OCI-LY7 (cell line): Measurements from ENCODE around the gene ZC3H8. TPM values are rescaled to one million over a fixed set of nuclear protein-coding genes. Genes with fewer than 3 reads are reported as not detected.

Experiments used
- BruUV-seq: library from RNA; stranded (reverse); fragments of 400-500 nt; replicated peaks from 2 replicates; lab custom pipeline; 2021; lab: Mats Ljungman, UMichigan
- CTCF ChIA-PET: fragments of 300-600 bp; sonication (Branson Sonifier 250); formaldehyde crosslinking; loops from one replicate; lab custom pipeline; 2022; ENCODE audit warnings: antibody characterized with exemption; ENCODE audit not compliant: unreplicated experiment; lab: Charles Lee
- POLR2A ChIA-PET: fragments of 300-600 bp; sonication (Branson Sonifier 250); formaldehyde crosslinking; loops from one replicate; lab custom pipeline; 2022; ENCODE audit warnings: antibody characterized with exemption; lab: Charles Lee
- DNase-seq: peaks from one replicate; pipeline ENCODE4 v3.0.0-alpha.2; 2015; ENCODE audit warnings: low spot score
- H2AFZ ChIP-seq: fragments of 200-600 bp; sonication (generic), shearing (Covaris generic); 2 replicates; pipeline ENCODE4 v1.6.1; 2014; ENCODE audit warnings: mild to moderate bottlenecking, antibody characterized with exemption, low read length, moderate library complexity
- H3K27ac ChIP-seq: fragments of 200-600 bp; sonication (generic); 2 replicates; pipeline ENCODE4 v1.5.1; 2014; ENCODE audit warnings: mixed run types, low read depth, mild to moderate bottlenecking, moderate library complexity, low read length, inconsistent platforms; ENCODE audit not compliant: poor library complexity, severe bottlenecking
- H3K36me3 ChIP-seq: fragments of 200-600 bp; sonication (generic); 2 replicates; pipeline ENCODE4 v1.6.1; 2014; ENCODE audit warnings: mild to moderate bottlenecking, antibody characterized with exemption, low read length, moderate library complexity, mixed read lengths; ENCODE audit not compliant: insufficient read depth
- H3K4me1 ChIP-seq: fragments of 200-600 bp; sonication (generic); 2 replicates; pipeline ENCODE4 v1.5.1; 2014; ENCODE audit warnings: mild to moderate bottlenecking, low read length; ENCODE audit not compliant: insufficient read depth, poor library complexity, severe bottlenecking
- H3K4me2 ChIP-seq: fragments of 200-600 bp; sonication (generic); 2 replicates; pipeline ENCODE4 v1.6.1; 2014; ENCODE audit warnings: mild to moderate bottlenecking, low read length
- H3K4me3 ChIP-seq: fragments of 200-600 bp; sonication (generic); 2 replicates; pipeline ENCODE4 v1.5.1; 2014; ENCODE audit warnings: mild to moderate bottlenecking, low read depth, low read length; ENCODE audit not compliant: poor library complexity, severe bottlenecking
- H3K79me2 ChIP-seq: fragments of 200-600 bp; sonication (generic); 2 replicates; pipeline ENCODE4 v1.6.1; 2016; ENCODE audit warnings: low read depth, mild to moderate bottlenecking, low read length, moderate library complexity, mixed read lengths; ENCODE audit not compliant: insufficient read depth
- H3K9me2 ChIP-seq: fragments of 200-600 bp; sonication (generic); 2 replicates; pipeline ENCODE4 v1.6.1; 2016; ENCODE audit warnings: mild to moderate bottlenecking, low read length, mixed read lengths; ENCODE audit not compliant: insufficient read depth
- H3K9me3 ChIP-seq: fragments of 200-600 bp; sonication (generic); 2 replicates; pipeline ENCODE4 v1.6.1; 2014; ENCODE audit warnings: mild to moderate bottlenecking, mixed run types, low read length, mixed read lengths
- H4K20me1 ChIP-seq: fragments of 200-600 bp; sonication (generic); 2 replicates; pipeline ENCODE4 v1.6.1; 2014; ENCODE audit warnings: mild to moderate bottlenecking, antibody characterized with exemption, low read length, moderate library complexity, mixed read lengths; ENCODE audit not compliant: insufficient read depth
- EZH2phosphoT487 ChIP-seq: fragments of 200-600 bp; sonication (generic); IDR thresholded peaks from 2 replicates; pipeline ENCODE4 v1.6.1; 2018; ENCODE audit warnings: low read depth, borderline replicate concordance, mild to moderate bottlenecking, mixed run types, antibody characterized with exemption, low read length, moderate library complexity, mixed read lengths
- intact Hi-C: fragments of 100-400 bp; cut with micrococcal nuclease; formaldehyde crosslinking; loops from one replicate; pipeline ENCODE4 v1.10.0; 2022; ENCODE audit not compliant: unreplicated experiment
- total RNA-seq, 2 experiments: library from RNA; depleted of rRNA in 1 of 2; stranded (reverse); fragments of >200 nt in 1 of 2; shearing (Covaris generic) in 1 of 2; gene quantifications; 2 replicates each; pipeline ENCODE4 v1.2.3, GENCODE V29; 2014 to 2022
- TF ChIP-seq, protein P1 (sequence below): fragments of 200-600 bp; sonication (generic); conservative IDR thresholded peaks from 2 replicates; pipeline ENCODE4 v1.5.1; 2014; ENCODE audit warnings: mild to moderate bottlenecking, antibody characterized with exemption, low read length, moderate library complexity, mixed read lengths

ZC3H8 gene
- total RNA-seq, 2 experiments from 2014 or later: 15.0 to 23.8 TPM

DNA sequence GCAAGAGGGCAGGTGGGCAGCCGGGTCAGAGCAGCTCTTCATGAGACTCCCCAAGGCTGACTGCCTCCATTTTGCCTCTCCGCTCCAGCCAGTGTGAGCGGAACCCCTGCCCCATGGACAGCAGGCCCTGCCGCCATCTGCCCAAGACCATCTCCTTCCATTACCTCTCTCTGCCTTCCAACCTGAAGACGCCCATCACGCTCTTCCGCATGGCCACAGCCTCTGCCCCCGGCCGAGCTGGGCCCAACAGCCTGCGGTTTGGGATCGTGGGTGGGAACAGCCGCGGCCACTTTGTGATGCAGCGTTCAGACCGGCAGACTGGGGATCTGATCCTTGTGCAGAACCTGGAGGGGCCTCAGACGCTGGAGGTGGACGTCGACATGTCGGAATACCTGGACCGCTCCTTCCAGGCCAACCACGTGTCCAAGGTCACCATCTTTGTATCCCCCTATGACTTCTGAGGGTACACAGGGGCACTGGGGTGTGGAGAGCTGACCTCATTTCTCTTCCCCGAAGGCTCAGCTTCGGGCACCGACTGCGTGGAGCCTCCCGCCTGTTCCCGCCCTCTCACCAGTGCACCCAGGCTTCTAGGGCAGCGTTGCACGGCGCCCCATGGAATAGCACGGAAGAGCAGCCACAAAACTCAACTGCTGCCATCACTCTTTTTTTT, 67.7 kb downstream of the ZC3H8 start:
- no peak for DNase-seq
- H3K4me3 ChIP-seq: no peak overlapping the region
- BruUV-seq: no TSS peak
- H3K27ac ChIP-seq: no peak overlapping the region
- H4K20me1 ChIP-seq: no peaks in the 10 kb centered on the region
- no peak for TF ChIP-seq EZH2phosphoT487
- TF ChIP-seq, protein P1, sequence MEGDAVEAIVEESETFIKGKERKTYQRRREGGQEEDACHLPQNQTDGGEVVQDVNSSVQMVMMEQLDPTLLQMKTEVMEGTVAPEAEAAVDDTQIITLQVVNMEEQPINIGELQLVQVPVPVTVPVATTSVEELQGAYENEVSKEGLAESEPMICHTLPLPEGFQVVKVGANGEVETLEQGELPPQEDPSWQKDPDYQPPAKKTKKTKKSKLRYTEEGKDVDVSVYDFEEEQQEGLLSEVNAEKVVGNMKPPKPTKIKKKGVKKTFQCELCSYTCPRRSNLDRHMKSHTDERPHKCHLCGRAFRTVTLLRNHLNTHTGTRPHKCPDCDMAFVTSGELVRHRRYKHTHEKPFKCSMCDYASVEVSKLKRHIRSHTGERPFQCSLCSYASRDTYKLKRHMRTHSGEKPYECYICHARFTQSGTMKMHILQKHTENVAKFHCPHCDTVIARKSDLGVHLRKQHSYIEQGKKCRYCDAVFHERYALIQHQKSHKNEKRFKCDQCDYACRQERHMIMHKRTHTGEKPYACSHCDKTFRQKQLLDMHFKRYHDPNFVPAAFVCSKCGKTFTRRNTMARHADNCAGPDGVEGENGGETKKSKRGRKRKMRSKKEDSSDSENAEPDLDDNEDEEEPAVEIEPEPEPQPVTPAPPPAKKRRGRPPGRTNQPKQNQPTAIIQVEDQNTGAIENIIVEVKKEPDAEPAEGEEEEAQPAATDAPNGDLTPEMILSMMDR: no peak
- H3K9me3 ChIP-seq: no peaks in the 10 kb centered on the region
- intact Hi-C loops: no loop called here
- POLR2A ChIA-PET: no interaction called here
- CTCF ChIA-PET: no interaction called here
- no peak overlapping the region for H3K4me2 ChIP-seq
- no peaks in the 10 kb centered on the region for H3K9me2 ChIP-seq
- no peaks in the 10 kb centered on the region for H3K36me3 ChIP-seq
- peaks cover 11% of the 10 kb centered on the region for H3K4me1 ChIP-seq
- no peaks in the 10 kb centered on the region for H3K79me2 ChIP-seq
- peak overlapping the region; percentile 85 for H2AFZ ChIP-seq

GRCh38 chr2:112185131-112185530, 69.7 kb downstream of the ZC3H8 start:
- Histone ChIP-seq H3K4me3 (no peak overlapping the region), H2AFZ (no peak overlapping the region), H3K4me1 (peaks cover 11% of the 10 kb centered on the region), H4K20me1 (no peaks in the 10 kb centered on the region), H3K9me2 (no peaks in the 10 kb centered on the region), H3K9me3 (no peaks in the 10 kb centered on the region), H3K36me3 (no peaks in the 10 kb centered on the region), H3K79me2 (no peaks in the 10 kb centered on the region), H3K27ac (no peak overlapping the region), H3K4me2 (no peak overlapping the region)
- no TSS peak for BruUV-seq
- intact Hi-C loops: no loop called here
- TF ChIP-seq, protein P1: no peak
- DNase-seq: no peak
- ChIA-PET POLR2A (no interaction called here), CTCF (no interaction called here)

- H2AFZ ChIP-seq: no peak overlapping the region
- H3K4me2 ChIP-seq: no peak overlapping the region
- H3K9me2 ChIP-seq: no peaks in the 10 kb centered on the region
- H4K20me1 ChIP-seq: no peaks in the 10 kb centered on the region
- BruUV-seq: no TSS peak
- H3K79me2 ChIP-seq: no peaks in the 10 kb centered on the region
- H3K36me3 ChIP-seq: no peaks in the 10 kb centered on the region
- ChIA-PET POLR2A (no interaction called here), CTCF (no interaction called here)
- H3K9me3 ChIP-seq: no peaks in the 10 kb centered on the region
- peaks cover 11% of the 10 kb centered on the region for H3K4me1 ChIP-seq
- no peak overlapping the region for H3K27ac ChIP-seq
- no peak for TF ChIP-seq EZH2phosphoT487
- TF ChIP-seq, protein P1: no peak
- intact Hi-C loops: no loop called here
- H3K4me3 ChIP-seq: no peak overlapping the region
- DNase-seq: no peak
Measured at GRCh38 chr2:112184121-112184520, 70.7 kb downstream of the ZC3H8 start.
